HepG2 (cell line): Measurements from ENCODE around the gene ALDOA. TPM values are rescaled to one million over a fixed set of nuclear protein-coding genes. Genes with fewer than 3 reads are reported as not detected.

ENCODE experiments used
- ATAC-seq: fragments of 200-7000 bp; cut with Tn5 transposase; 3 replicates; pipeline ENCODE4 v1.9.1; 2020; ENCODE audit warnings: mild to moderate bottlenecking, moderate library complexity
- BruUV-seq: library from RNA; stranded (reverse); fragments of 400-500 nt; replicated peaks from 2 replicates; lab custom pipeline; 2021; lab: Mats Ljungman, UMichigan
- CTCF ChIA-PET: fragments of 300-600 bp; formaldehyde crosslinking; extraction: SDS; loops from one replicate; lab custom pipeline; 2021; ENCODE audit warnings: low total read pairs, inconsistent platforms, low intra/inter-chr PET ratio; lab: Yijun Ruan, JAX
- POLR2A ChIA-PET: fragments of 350-600 bp; sonication (Branson Sonifier 250); formaldehyde crosslinking; loops from one replicate; lab custom pipeline; 2020; ENCODE audit warnings: antibody characterized with exemption, inconsistent platforms; lab: Yijun Ruan, JAX
- DNase-seq: peaks from one replicate; pipeline ENCODE4 v3.0.0-alpha.2; 2015; ENCODE audit warnings: low spot score
- FAIRE-seq: peaks from 3 replicates; lab custom pipeline; 2011; peaks lifted over from hg19 to GRCh38; lab: Jason Lieb, UNC
- H2AFZ ChIP-seq: one replicate; pipeline ENCODE4 v1.6.1; 2011; ENCODE audit warnings: low read length, inconsistent platforms
- H3K27ac ChIP-seq: fragments of 300-600 bp; 3 replicates; pipeline ENCODE4 v1.8.0; 2011; ENCODE audit warnings: mixed run types, mild to moderate bottlenecking, mixed read lengths, low read length, inconsistent platforms; ENCODE audit not compliant: insufficient read depth; ENCODE audit errors: extremely low read length
- H3K27me3 ChIP-seq, 2 experiments: fragments of 200-600 bp in 1 of 2; 2 replicates in 1 of 2; 3 replicates in 1 of 2; pipeline versions ENCODE4 v1.6.0 to v1.8.0; 2011; ENCODE audit warnings: low read length in 2 of 2, mild to moderate bottlenecking in 2 of 2, moderate library complexity in 2 of 2, inconsistent platforms in 1 of 2; ENCODE audit not compliant: insufficient read depth in 2 of 2, control insufficient read depth in 1 of 2
- H3K36me3 ChIP-seq, 2 experiments: fragments of 200-600 bp in 1 of 2; replicated peaks in 1 of 2; 2 replicates in 1 of 2; 3 replicates in 1 of 2; pipeline versions ENCODE4 v1.5.1 to v1.8.0; 2011; ENCODE audit warnings: low read length in 2 of 2, inconsistent platforms in 1 of 2; ENCODE audit not compliant: insufficient read depth in 2 of 2, control insufficient read depth in 1 of 2
- H3K4me1 ChIP-seq: 2 replicates; pipeline ENCODE4 v1.5.1; 2012; ENCODE audit warnings: low read length, inconsistent platforms; ENCODE audit not compliant: insufficient read depth
- H3K4me2 ChIP-seq: 2 replicates; pipeline ENCODE4 v1.6.0; 2011; ENCODE audit warnings: low read depth, low read length, inconsistent platforms
- H3K4me3 ChIP-seq, 3 experiments: fragments of 200-600 bp in 1 of 3; sonication (generic), shearing (Covaris generic) in 1 of 3; replicated peaks in 1 of 3; 2 replicates each; pipeline ENCODE4 v1.5.1; 2011 to 2016; ENCODE audit warnings: low read length in 3 of 3, inconsistent platforms in 2 of 3, low read depth in 2 of 3, mild to moderate bottlenecking in 2 of 3, control low read depth in 1 of 3, mixed read lengths in 1 of 3; ENCODE audit not compliant: insufficient read depth in 1 of 3
- H3K79me2 ChIP-seq: one replicate; pipeline ENCODE4 v1.6.1; 2011; ENCODE audit warnings: low read length, inconsistent platforms; ENCODE audit not compliant: insufficient read depth
- H3K9ac ChIP-seq: 2 replicates; pipeline ENCODE4 v1.6.0; 2011; ENCODE audit warnings: mild to moderate bottlenecking, low read depth, low read length, inconsistent platforms; ENCODE audit not compliant: insufficient read depth
- H3K9me3 ChIP-seq: 2 replicates; pipeline ENCODE4 v1.5.1; 2012; ENCODE audit warnings: mild to moderate bottlenecking, low read length
- H4K20me1 ChIP-seq: 2 replicates; pipeline ENCODE4 v1.6.0; 2011; ENCODE audit warnings: inconsistent platforms, mild to moderate bottlenecking, low read length, moderate library complexity; ENCODE audit not compliant: insufficient read depth
- AGO1 ChIP-seq: fragments of 200-400 bp; formaldehyde crosslinking; IDR thresholded peaks from 2 replicates; pipeline ENCODE4 v1.6.1; 2017; ENCODE audit warnings: mild to moderate bottlenecking, low read depth, low read length, moderate library complexity; ENCODE audit not compliant: poor library complexity, severe bottlenecking
- AGO2 ChIP-seq: fragments of 200-400 bp; formaldehyde crosslinking; optimal IDR thresholded peaks from 2 replicates; pipeline ENCODE3; 2017; ENCODE audit warnings: mild to moderate bottlenecking, low read depth, low read length, moderate library complexity
- ATF4 ChIP-seq, 2 experiments: fragments of 450-650 bp in 1 of 2; sonication (generic) in 1 of 2; formaldehyde crosslinking; IDR thresholded peaks; 2 replicates each; pipeline versions ENCODE4 v1.5.0 to v1.8.0; 2020 to 2022; ENCODE audit warnings: mild to moderate bottlenecking in 1 of 2, missing genetic modification reagents in 1 of 2
- CREB3 ChIP-seq: sonication (generic); formaldehyde crosslinking; IDR thresholded peaks from 2 replicates; pipeline ENCODE4 v1.5.0; 2020; ENCODE audit warnings: missing genetic modification reagents
- MTF2 ChIP-seq: sonication (generic); formaldehyde crosslinking; IDR thresholded peaks from 2 replicates; pipeline ENCODE4 v1.5.0; 2020; ENCODE audit warnings: missing genetic modification reagents, borderline replicate concordance
- POLR2A ChIP-seq, 2 experiments: IDR thresholded peaks; 2 replicates each; pipeline ENCODE4 v1.6.1; 2011; ENCODE audit warnings: low read depth in 2 of 2, low read length in 2 of 2, mild to moderate bottlenecking in 1 of 2, moderate library complexity in 1 of 2; ENCODE audit not compliant: insufficient read depth in 1 of 2
- SMAD3 ChIP-seq: sonication (generic); formaldehyde crosslinking; IDR thresholded peaks from 2 replicates; pipeline ENCODE4 v1.4.0; 2020; ENCODE audit warnings: missing genetic modification reagents
- ZKSCAN8 ChIP-seq: IDR thresholded peaks from 2 replicates; pipeline ENCODE4 v1.6.1; 2016; ENCODE audit warnings: borderline replicate concordance, missing genetic modification reagents, missing compliant biosample characterization
- ZNF605 ChIP-seq: sonication (generic); formaldehyde crosslinking; IDR thresholded peaks from 2 replicates; pipeline ENCODE4 v1.8.0; 2022; ENCODE audit warnings: mild to moderate bottlenecking, missing genetic modification reagents
- ZNF629 ChIP-seq: sonication (generic); formaldehyde crosslinking; conservative IDR thresholded peaks from 2 replicates; pipeline ENCODE4 v1.5.0; 2020; ENCODE audit warnings: missing genetic modification reagents
- ZNF761 ChIP-seq: sonication (generic); formaldehyde crosslinking; conservative IDR thresholded peaks from 2 replicates; pipeline ENCODE4 v1.4.0; 2020; ENCODE audit warnings: mild to moderate bottlenecking, missing genetic modification reagents
- ZNF768 ChIP-seq: sonication (generic); formaldehyde crosslinking; IDR thresholded peaks from 2 replicates; pipeline ENCODE4 v1.4.0; 2020; ENCODE audit warnings: missing genetic modification reagents
- ZNF784 ChIP-seq: sonication (generic); formaldehyde crosslinking; IDR thresholded peaks from 2 replicates; pipeline ENCODE4 v1.5.1; 2020; ENCODE audit warnings: missing genetic modification reagents, mild to moderate bottlenecking, borderline replicate concordance
- WGBS: methylation state at CpG from one replicate; pipeline ENCODE4 v1.1.6; 2017; ENCODE audit warnings: low lambda C conversion rate; 5-methylcytosine and 5-hydroxymethylcytosine counted together
- in situ Hi-C: cut with HindIII; loops from 2 replicates; pipeline ENCODE4 v1.10.0; 2017; ENCODE audit warnings: low pct_unique_long_range_greater_than_20kb; ENCODE audit not compliant: extremely low pct_ligation_motif_present
- intact Hi-C: fragments of 100-400 bp; cut with micrococcal nuclease; formaldehyde crosslinking; loops from one replicate; pipeline ENCODE4 v1.10.0; 2022; ENCODE audit not compliant: unreplicated experiment
- polyA plus RNA-seq, 8 experiments: library from polyadenylated mRNA; depleted of rRNA in 3 of 8; stranded (reverse) in 7 of 8; unstranded in 1 of 8; fragments of >200 nt; fragmentation: Illumina TruSeq in 4 of 8; extraction: Trizol in 4 of 8; gene quantifications; 2 replicates each; pipeline versions ENCODE4 v1.2.1 to v1.2.3, GENCODE V29; 2011 to 2016; ENCODE audit warnings: low read depth in 4 of 8, missing spikeins in 1 of 8, mixed read lengths in 1 of 8; ENCODE audit not compliant: insufficient read depth in 1 of 8
- total RNA-seq, 5 experiments: library from RNA; depleted of rRNA; stranded (reverse); fragments of >200 nt; fragmentation: Illumina TruSeq; extraction: Trizol; gene quantifications; 2 replicates each; pipeline ENCODE4 v1.2.3, GENCODE V29; 2016; ENCODE audit warnings: low read depth in 1 of 5

ALDOA gene
- total and polyA plus RNA-seq, 2 of the 13 experiments (the other 11 are each of a cell fraction or from before 2014, with no cell fraction given) = 925 to 1,884 TPM

GRCh38 chr16:30085820-30086219 is 20.3 kb downstream of the ALDOA start:
- BruUV-seq = no TSS peak
- Histone ChIP-seq H3K27me3 (no peaks in the 10 kb centered on the region), H3K4me1 (peaks cover 47% of the 10 kb centered on the region), H3K4me2 (no peak overlapping the region), H3K9me3 (no peaks in the 10 kb centered on the region), H3K36me3 (peaks cover 24 to 42% of the 10 kb centered on the region in 2 experiments), H3K79me2 (peaks cover 12% of the 10 kb centered on the region), H4K20me1 (no peaks in the 10 kb centered on the region)
- CTCF ChIA-PET = no interaction called here
- DNase-seq (no peak), FAIRE-seq (no peak), ATAC-seq (no peak)
- in situ Hi-C loops = loop anchor here (25.0 kb wide), 1 partner anchor 551 kb away; no protein-coding TSS in a partner anchor
- POLR2A ChIA-PET = interaction anchor here (2.2 to 2.5 kb wide), 2 partner anchors 10 to 20 kb away, joined by 8 to 11 read pairs; partner anchors contain the start of genes ALDOA and PPP4C
- no peak for TF ChIP-seq ZNF605
- TF ChIP-seq AGO2 = peak; percentile 75
- TF ChIP-seq, all 625 proteins: peak for 1
- H3K9ac ChIP-seq = no peak overlapping the region
- no peak overlapping the region for H2AFZ ChIP-seq
- H3K4me3 ChIP-seq = no peak overlapping the region
- H3K27ac ChIP-seq = no peak overlapping the region
- 95% methylated on average over 6 of the region's 6 CpGs for WGBS
- intact Hi-C loops = loop anchor here (10.0 kb wide), 1 partner anchor 569 kb away; the partner anchor contains the start of genes FBRS and PRR14

- no TSS peak for BruUV-seq
- in situ Hi-C loops (loop anchor here (25.0 kb wide), 1 partner anchor 551 kb away; no protein-coding TSS in a partner anchor), intact Hi-C loops (loop anchor here (10.0 kb wide), 1 partner anchor 568 kb away; the partner anchor contains the start of genes FBRS and PRR14)
- Histone ChIP-seq H3K36me3 (peaks cover 24 to 38% of the 10 kb centered on the region in 2 experiments), H2AFZ (no peak overlapping the region), H3K27ac (no peak overlapping the region), H4K20me1 (no peaks in the 10 kb centered on the region), H3K4me2 (no peak overlapping the region), H3K4me3 (no peak overlapping the region), H3K4me1 (peaks cover 47% of the 10 kb centered on the region), H3K9ac (no peak overlapping the region), H3K9me3 (no peaks in the 10 kb centered on the region), H3K79me2 (peaks cover 7% of the 10 kb centered on the region), H3K27me3 (no peaks in the 10 kb centered on the region)
- 90% methylated on average over 16 of the region's 27 CpGs for WGBS
- ATAC-seq (no peak), FAIRE-seq (no peak), DNase-seq (no peak)
- ChIA-PET CTCF (no interaction called here), POLR2A (interaction anchor here (2.5 kb wide), 1 partner anchor 11 kb away, joined by 8 read pairs; the partner anchor contains the start of gene PPP4C)
- TF ChIP-seq ZNF629 (peak; percentile 79), ZKSCAN8 (CRISPR knock-in tag) (no peak), ZNF784 (CRISPR knock-in tag) (no peak), AGO2 (peak; percentile 98), CREB3 (CRISPR knock-in tag) (no peak), MTF2 (CRISPR knock-in tag) (no peak), ZNF768 (peak; percentile 47; the same call in 1 of the 2 replicates), POLR2A (IDR thresholded peaks at IDR 0.05; ENCODE audit: insufficient read depth in 1 of 2, low read depth in 2 of 2, low read length in 2 of 2) (peak in 1 of 2 experiments; percentile 14; a peak in 1 of 4 replicates), ATF4 (CRISPR knock-in tag; IDR thresholded peaks at IDR 0.05) (no peak), ZNF761 (no peak), SMAD3 (no peak), AGO1 (peak; percentile 81)
Measured at GRCh38 chr16:30086291-30087140, 21.0 kb downstream of the ALDOA start.
